Effector memory CD8-positive, alpha-beta T cell (primary cell): ENCODE measurements around the gene NEK7.

Experiments used
- ATAC-seq: fragments of 150-1000 bp; cut with Tn5 transposase; replicated peaks from 2 replicates; pipeline ENCODE4 v1.10.0; 2021; ENCODE audit warnings: mild to moderate bottlenecking, moderate library complexity
- DNase-seq, 3 experiments: peaks; one replicate each; pipeline ENCODE4 v3.0.0; 2021
- H3K27ac Mint-ChIP-seq, 2 donors: one replicate each; pipeline ENCODE4 v1.8.0; 2022; ENCODE audit warnings: mild to moderate bottlenecking in 2 of 2, mixed read lengths in 2 of 2, moderate library complexity in 2 of 2
- H3K27me3 Mint-ChIP-seq, 2 donors: one replicate each; pipeline ENCODE4 v1.8.0; 2022; ENCODE audit warnings: mixed read lengths in 2 of 2
- H3K36me3 Mint-ChIP-seq: one replicate; pipeline ENCODE4 v1.8.0; 2022; ENCODE audit warnings: mild to moderate bottlenecking, moderate library complexity, mixed read lengths; ENCODE audit not compliant: insufficient read depth
- H3K4me1 Mint-ChIP-seq, 2 donors: one replicate each; pipeline ENCODE4 v1.8.0; 2022; ENCODE audit warnings: low read depth in 2 of 2, mixed read lengths in 2 of 2
- H3K4me3 Mint-ChIP-seq, 2 donors: one replicate each; pipeline ENCODE4 v1.8.0; 2022; ENCODE audit warnings: mild to moderate bottlenecking in 2 of 2, mixed read lengths in 2 of 2, moderate library complexity in 2 of 2
- H3K9me3 Mint-ChIP-seq, 2 donors: one replicate each; pipeline ENCODE4 v1.8.0; 2022; ENCODE audit warnings: mixed read lengths in 2 of 2

The NEK7 gene

DNA sequence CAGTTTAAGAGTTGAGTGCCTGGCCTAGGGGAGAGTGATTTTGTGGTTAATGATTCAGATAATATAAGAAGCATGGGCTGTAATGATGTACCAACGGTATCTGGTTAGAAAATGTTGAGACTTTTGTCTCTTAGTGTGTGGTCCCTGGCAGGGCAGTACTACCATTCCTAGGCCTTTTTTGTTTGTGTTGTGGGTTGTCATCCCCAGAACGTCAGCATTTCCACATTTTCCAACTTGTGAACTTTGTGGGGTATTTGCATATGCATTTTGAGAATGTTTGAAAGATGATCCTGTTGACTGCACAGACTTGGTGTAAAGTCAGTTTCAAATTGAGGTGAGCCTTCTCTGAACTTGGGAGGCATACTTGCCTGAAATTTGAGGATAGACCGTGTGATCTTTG, 11.4 kb downstream of the NEK7 start:
- H3K27ac Mint-ChIP-seq: peak overlapping the region; percentile 89 to 96
- peaks cover 0 to 6% of the 10 kb centered on the region in 2 donors for H3K9me3 Mint-ChIP-seq
- peaks cover 59 to 85% of the 10 kb centered on the region in 2 donors for H3K4me1 Mint-ChIP-seq
- no peaks in the 10 kb centered on the region for H3K27me3 Mint-ChIP-seq
- peaks cover 14% of the 10 kb centered on the region for H3K36me3 Mint-ChIP-seq
- no peak for DNase-seq
- H3K4me3 Mint-ChIP-seq: peak overlapping the region; percentile 72 to 82
- ATAC-seq: no peak

DNA sequence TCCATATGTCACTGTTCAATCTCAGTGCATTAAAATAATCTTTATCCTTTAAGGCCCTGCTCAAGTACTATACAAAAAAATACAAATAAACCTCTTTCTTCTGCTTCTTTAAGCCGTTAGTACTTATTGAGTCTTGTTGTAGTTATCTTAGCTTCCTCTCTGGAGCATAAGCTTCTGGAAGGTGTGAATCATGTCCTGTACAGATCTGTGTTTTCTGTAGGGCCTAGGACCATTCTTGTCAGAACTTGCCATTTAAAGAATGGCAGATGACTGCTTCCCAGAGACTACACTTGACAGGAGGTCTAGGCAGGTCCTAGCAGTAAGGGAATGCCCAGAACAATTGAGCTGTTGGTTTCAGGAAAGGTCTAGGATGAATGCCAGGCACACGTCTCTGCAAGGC, 12.9 kb downstream of the NEK7 start:
- Mint-ChIP-seq H3K4me3 (peak overlapping the region; percentile 48 to 82), H3K9me3 (peaks cover 0 to 6% of the 10 kb centered on the region in 2 donors), H3K27me3 (no peaks in the 10 kb centered on the region), H3K36me3 (peaks cover 14% of the 10 kb centered on the region), H3K27ac (peak overlapping the region; percentile 72 to 96), H3K4me1 (peaks cover 63 to 85% of the 10 kb centered on the region in 2 donors)
- DNase-seq (no peak), ATAC-seq (no peak)

DNA sequence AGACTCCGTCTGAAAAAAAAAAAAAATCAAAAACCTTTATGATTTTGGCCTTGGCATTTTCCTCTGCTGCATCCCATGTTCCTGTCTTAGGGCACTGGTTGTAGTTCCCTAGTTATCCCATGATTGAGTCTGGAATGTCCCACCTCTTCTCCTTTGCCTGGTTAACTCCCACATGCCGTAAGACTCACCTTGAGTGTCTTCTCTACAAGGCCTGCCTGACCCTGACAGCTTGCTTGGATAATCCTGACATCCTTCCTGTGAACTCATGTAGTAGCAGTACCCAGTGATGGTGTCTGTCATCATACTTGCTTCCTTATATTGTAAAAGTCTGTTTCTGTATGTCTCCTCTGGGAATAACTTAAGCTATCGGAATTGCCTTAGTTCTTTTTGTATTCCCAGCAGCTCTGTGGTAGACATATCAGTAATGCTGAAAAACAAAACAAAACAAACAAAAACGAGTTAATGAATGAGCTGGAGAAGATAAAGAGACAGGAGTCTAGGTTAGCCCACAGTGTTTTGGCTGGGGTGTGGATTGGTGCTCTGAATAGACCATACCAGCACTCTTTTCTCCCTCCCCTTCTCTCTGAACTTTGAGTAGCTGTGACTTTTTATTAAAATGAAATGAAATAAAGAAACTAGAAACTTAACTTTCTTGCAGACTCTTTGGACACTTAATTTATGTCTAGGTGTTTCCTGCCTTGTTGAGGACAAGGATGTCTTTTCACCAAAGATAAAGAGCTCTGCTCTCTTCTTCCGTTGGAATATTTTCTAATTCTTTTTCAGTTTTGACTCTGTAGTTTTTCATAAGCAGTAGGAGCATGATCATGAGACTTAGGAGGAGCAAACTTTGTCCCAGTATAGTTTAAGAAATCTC, 15.1 kb downstream of the NEK7 start:
- Mint-ChIP-seq H3K4me1 (peaks cover 64 to 85% of the 10 kb centered on the region in 2 donors), H3K4me3 (peak overlapping the region; percentile 50 to 56), H3K27me3 (no peaks in the 10 kb centered on the region), H3K36me3 (peaks cover 14% of the 10 kb centered on the region), H3K9me3 (peaks cover 0 to 6% of the 10 kb centered on the region in 2 donors), H3K27ac (peak overlapping the region; percentile 87 to 96)
- no peak for DNase-seq
- no peak for ATAC-seq

DNA sequence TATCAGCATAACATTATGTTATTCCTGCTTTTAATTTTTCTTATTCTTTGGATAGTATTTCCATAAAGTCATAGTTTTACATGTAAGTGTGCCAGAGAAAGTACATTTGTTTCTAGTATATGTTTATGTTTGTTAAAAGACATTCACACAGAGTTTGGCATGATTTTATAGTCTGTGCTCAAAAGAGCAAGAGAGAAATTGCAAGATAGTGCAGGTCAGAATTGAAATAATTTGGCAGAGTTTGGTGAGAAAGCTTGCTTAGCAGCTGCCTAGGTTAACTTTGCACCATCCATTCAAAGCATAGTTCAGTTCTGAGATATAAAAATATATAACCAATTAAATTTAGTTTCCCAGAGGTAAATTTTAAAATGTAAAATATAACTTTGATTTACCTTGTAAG, 17.0 kb downstream of the NEK7 start:
- ATAC-seq: no peak
- peaks cover 58 to 85% of the 10 kb centered on the region in 2 donors for H3K4me1 Mint-ChIP-seq
- no peak for DNase-seq
- peak overlapping the region; percentile 58 to 62 for H3K4me3 Mint-ChIP-seq
- H3K27ac Mint-ChIP-seq: peak overlapping the region; percentile 87 to 96
- H3K27me3 Mint-ChIP-seq: no peaks in the 10 kb centered on the region
- H3K36me3 Mint-ChIP-seq: peaks cover 6% of the 10 kb centered on the region
- H3K9me3 Mint-ChIP-seq: peaks cover 0 to 6% of the 10 kb centered on the region in 2 donors

DNA sequence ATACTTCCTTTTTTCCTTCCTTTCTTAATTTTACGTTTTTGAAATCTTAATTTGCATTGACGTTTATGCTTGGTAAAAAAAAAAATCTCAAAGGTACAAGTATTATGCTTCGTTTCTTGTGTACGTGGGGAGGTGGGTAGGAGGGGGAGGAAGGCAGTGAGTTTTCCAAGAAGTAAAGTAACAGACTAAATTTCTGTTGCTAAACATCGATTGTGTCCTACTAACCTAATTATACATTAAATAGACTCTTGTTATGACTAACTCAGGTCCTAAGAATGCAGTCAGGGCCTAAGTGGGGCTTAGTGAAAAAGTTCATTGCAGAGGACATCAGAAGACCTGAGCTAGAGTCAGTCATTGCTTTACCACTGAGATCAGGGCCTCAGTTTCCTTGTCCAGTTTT, 17.5 kb downstream of the NEK7 start:
- Mint-ChIP-seq H3K27ac (peak overlapping the region; percentile 87 to 96), H3K4me3 (peak overlapping the region; percentile 58 to 62), H3K4me1 (peaks cover 60 to 84% of the 10 kb centered on the region in 2 donors), H3K36me3 (peaks cover 8% of the 10 kb centered on the region), H3K9me3 (peaks cover 0 to 6% of the 10 kb centered on the region in 2 donors), H3K27me3 (no peaks in the 10 kb centered on the region)
- DNase-seq (no peak), ATAC-seq (peak; percentile 44)

DNA sequence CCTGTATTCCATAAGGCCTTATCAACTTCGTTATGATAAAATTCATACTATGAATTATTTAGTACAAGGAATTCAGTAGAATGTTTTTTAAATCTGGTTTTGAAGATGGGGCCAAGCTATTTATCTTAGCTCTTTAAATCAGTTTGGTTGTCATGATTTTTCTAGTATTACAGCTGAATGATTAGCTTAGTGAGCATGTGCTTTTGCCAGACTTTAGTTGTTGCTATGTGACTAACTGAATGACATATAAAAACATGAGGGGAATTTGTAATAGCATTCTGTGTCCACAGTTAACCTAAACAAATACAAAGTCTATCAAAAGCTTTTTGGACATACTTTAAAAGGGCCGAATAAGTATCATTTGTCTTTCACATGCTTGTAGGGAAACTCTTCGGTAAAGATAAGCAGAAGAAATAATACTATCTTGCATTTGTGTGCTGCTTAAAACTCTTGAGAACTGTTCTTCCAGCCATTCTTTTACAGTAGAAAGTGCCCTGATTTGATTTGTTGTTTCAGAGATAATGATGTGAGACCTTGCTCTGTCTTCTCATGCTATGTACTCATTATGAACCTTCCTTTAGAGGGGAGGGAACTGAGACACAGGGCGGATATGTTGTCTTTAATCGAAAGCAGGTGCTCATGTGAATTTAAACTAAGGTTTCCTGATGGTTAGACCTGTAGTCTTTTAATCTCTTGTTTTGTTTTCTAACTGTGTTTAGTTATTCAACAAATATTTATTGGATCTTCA, 18.8 kb downstream of the NEK7 start:
- Mint-ChIP-seq H3K36me3 (peaks cover 10% of the 10 kb centered on the region), H3K4me1 (peaks cover 59 to 83% of the 10 kb centered on the region in 2 donors), H3K9me3 (no peaks in the 10 kb centered on the region), H3K27me3 (no peaks in the 10 kb centered on the region), H3K27ac (peak overlapping the region; percentile 79 to 89), H3K4me3 (peak overlapping the region; percentile 28 to 64)
- no peak for DNase-seq
- ATAC-seq: peak; percentile 56

DNA sequence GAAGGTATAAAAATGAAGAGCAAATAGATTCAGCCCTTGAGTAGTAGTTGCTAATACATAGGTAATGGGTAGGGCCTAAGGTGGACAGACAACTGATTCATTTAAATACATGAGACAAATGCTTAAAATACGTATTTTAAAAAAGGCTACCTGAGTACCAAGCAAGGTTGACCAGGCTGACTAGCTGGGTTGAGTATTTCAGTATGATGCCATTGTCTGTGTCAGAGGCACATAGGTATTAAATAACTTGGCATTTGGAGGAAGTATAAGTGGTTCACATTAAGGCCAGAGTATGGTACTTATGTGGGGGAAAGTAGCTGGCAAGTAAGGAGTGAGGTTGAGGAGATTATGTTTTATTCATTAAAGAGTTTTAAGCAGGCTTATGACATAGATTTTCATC, 19.4 kb downstream of the NEK7 start:
- H3K4me1 Mint-ChIP-seq: peaks cover 62 to 85% of the 10 kb centered on the region in 2 donors
- no peaks in the 10 kb centered on the region for H3K27me3 Mint-ChIP-seq
- H3K36me3 Mint-ChIP-seq: peaks cover 8% of the 10 kb centered on the region
- DNase-seq (no peak), ATAC-seq (peak; percentile 11)
- no peaks in the 10 kb centered on the region for H3K9me3 Mint-ChIP-seq
- H3K27ac Mint-ChIP-seq: peak overlapping the region; percentile 79 to 89
- H3K4me3 Mint-ChIP-seq: peak overlapping the region; percentile 28 to 64

DNA sequence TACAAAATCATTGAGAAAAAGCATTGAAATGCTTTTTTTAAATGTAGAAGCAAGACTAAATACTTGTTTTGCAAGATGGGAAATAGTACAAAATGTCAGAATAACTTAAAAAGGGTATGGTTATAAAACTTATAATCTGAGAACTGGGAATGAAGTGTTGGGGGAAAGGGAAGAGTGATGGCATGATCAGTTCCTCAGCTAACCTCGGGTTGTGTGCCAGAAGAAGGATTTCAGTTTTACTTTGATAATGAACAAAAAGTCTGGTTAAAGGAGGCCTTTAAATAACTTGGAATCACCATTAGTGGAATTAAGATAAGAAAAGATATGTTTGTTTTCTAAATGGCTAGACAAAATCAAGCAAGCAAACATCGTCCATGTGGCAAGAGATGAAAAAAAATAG, 20.7 kb downstream of the NEK7 start:
- H3K4me3 Mint-ChIP-seq: peak overlapping the region; percentile 53 to 64
- peak overlapping the region; percentile 79 to 89 for H3K27ac Mint-ChIP-seq

DNA sequence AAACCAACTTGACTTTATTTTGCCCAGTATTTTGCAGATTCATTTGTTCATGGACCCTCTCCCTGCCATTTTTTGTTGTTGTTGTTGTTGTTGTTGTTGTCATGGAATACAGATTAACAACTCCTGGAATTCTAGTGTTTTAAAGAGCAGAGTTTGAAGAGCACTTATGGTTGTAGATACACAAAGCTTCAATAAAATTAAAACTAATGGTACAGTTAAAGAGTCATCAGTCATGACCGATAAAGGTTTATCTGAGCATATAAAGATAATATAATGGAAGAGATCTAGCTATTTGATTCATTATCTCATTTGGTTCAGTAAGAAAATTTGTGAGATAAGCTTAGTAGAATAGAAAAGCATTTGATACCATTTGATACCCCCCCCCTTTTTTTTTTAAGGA, 21.8 kb downstream of the NEK7 start:
- Mint-ChIP-seq H3K4me1 (peaks cover 59 to 85% of the 10 kb centered on the region in 2 donors), H3K9me3 (no peaks in the 10 kb centered on the region), H3K4me3 (peak overlapping the region; percentile 53 to 64), H3K27me3 (no peaks in the 10 kb centered on the region), H3K36me3 (peaks cover 6% of the 10 kb centered on the region), H3K27ac (peak overlapping the region; percentile 79 to 89)
- DNase-seq (no peak), ATAC-seq (no peak)

More for the DNA sequence above, 20.7 kb downstream of the NEK7 start:
- Mint-ChIP-seq H3K27me3 (no peaks in the 10 kb centered on the region), H3K9me3 (no peaks in the 10 kb centered on the region), H3K4me1 (peaks cover 63 to 85% of the 10 kb centered on the region in 2 donors), H3K36me3 (peaks cover 6% of the 10 kb centered on the region)
- DNase-seq: no peak
- ATAC-seq: no peak

DNA sequence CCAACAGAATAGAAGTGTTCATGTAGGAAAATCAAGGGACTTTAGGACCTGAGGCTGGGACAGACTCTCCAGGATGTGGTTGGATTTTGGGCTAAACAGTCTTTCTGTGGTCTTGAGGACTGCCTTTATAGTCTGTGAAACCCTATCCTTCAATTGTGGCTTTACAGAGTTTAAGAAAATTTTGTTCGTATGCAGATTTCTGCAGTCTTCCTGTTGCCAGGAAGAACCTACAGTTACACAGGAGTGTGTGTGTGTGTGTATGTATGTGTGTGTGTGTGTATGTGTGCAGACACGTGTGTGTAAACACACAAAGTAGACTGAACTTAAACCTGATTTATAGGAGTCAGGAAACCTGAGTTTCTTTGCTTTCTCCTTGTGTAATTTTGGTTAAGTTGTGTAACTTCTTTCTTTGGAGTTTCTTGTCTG, 22.8 kb downstream of the NEK7 start:
- peak; percentile 73 for ATAC-seq
- Mint-ChIP-seq H3K4me1 (peaks cover 53 to 78% of the 10 kb centered on the region in 2 donors), H3K27me3 (no peaks in the 10 kb centered on the region), H3K9me3 (no peaks in the 10 kb centered on the region), H3K36me3 (peaks cover 6% of the 10 kb centered on the region), H3K4me3 (peak overlapping the region; percentile 61 to 64), H3K27ac (peak overlapping the region; percentile 85 to 89)
- DNase-seq: no peak

DNA sequence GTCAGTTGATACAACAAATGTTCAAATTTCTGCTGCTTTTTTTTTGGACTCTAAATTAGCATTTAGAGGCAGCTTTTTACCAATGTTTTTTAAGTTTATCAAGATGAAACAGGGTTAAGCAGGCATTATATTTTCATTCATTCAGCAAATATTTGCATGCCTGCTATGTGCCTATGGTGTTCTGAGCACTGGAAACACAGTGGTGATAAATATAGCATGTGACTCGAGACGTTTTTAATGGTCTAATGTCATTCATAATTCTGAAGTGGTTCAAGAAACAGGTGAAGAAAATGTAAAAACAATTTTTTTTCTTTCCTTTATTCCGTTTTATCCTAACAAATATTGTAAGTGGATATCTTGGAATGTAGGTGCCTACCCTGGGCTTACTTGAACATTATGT, 26.8 kb downstream of the NEK7 start:
- Mint-ChIP-seq H3K36me3 (peaks cover 17% of the 10 kb centered on the region), H3K9me3 (no peaks in the 10 kb centered on the region), H3K4me3 (peak overlapping the region in 1 of 2 donors; percentile 32), H3K27ac (peak overlapping the region in 1 of 2 donors; percentile 76), H3K27me3 (no peaks in the 10 kb centered on the region), H3K4me1 (peaks cover 43 to 72% of the 10 kb centered on the region in 2 donors)
- ATAC-seq (no peak), DNase-seq (no peak)

DNA sequence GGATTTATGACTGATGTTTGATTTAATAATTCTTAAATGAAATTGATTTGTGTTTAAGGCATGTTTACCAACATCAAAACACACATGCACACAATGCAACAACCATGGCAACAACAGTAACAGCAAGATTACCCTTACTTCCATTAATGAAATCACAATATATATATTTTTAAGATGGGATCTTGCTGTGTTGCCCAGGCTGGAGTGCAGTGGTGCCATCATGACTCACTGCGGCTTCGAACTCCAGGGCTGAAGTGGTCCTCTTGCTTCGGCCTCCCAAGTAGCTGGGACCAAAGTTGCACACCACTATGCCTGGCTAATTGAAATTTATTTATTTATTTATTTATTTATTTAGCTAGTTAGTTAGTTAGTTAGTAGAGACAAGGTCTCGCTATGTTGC, 27.7 kb downstream of the NEK7 start:
- Mint-ChIP-seq H3K9me3 (no peaks in the 10 kb centered on the region), H3K27ac (peak overlapping the region in 1 of 2 donors; percentile 76), H3K27me3 (no peaks in the 10 kb centered on the region), H3K4me3 (peak overlapping the region in 1 of 2 donors; percentile 73), H3K36me3 (peaks cover 15% of the 10 kb centered on the region), H3K4me1 (peaks cover 41 to 71% of the 10 kb centered on the region in 2 donors)
- DNase-seq (no peak), ATAC-seq (no peak)

DNA sequence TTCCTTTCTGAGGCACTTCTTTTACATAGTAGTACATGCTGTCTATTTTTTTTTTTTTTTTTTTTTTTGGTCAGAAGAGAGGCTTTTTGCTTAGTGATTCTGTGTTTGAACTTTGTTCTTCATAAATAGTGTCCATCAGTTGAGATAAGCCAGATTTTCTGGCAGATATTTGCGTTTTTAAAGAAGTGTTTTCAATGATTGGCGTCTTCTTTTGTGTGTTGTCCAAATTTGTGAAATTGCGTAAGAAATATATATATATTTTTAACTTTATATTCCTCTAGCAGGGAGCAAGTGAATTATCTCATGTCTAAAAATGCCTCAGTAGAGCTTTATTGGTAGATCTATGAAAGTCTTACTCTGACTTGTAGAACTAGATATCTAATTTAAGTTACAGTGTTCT, 28.3 kb downstream of the NEK7 start:
- DNase-seq: no peak
- ATAC-seq: no peak
- H3K27ac Mint-ChIP-seq: peak overlapping the region; percentile 24 to 93
- no peaks in the 10 kb centered on the region for H3K9me3 Mint-ChIP-seq
- H3K4me3 Mint-ChIP-seq: peak overlapping the region in 1 of 2 donors; percentile 73
- H3K27me3 Mint-ChIP-seq: no peaks in the 10 kb centered on the region
- H3K4me1 Mint-ChIP-seq: peaks cover 38 to 71% of the 10 kb centered on the region in 2 donors
- peaks cover 13% of the 10 kb centered on the region for H3K36me3 Mint-ChIP-seq
